ENCODE results near the gene AP3D1. TPM values are rescaled to one million over a fixed set of nuclear protein-coding genes. Genes with fewer than 3 reads are reported as not detected.

AP3D1 gene
- total RNA-seq, 2 experiments from 2014 or later: 41.8 to 41.9 TPM

DNA sequence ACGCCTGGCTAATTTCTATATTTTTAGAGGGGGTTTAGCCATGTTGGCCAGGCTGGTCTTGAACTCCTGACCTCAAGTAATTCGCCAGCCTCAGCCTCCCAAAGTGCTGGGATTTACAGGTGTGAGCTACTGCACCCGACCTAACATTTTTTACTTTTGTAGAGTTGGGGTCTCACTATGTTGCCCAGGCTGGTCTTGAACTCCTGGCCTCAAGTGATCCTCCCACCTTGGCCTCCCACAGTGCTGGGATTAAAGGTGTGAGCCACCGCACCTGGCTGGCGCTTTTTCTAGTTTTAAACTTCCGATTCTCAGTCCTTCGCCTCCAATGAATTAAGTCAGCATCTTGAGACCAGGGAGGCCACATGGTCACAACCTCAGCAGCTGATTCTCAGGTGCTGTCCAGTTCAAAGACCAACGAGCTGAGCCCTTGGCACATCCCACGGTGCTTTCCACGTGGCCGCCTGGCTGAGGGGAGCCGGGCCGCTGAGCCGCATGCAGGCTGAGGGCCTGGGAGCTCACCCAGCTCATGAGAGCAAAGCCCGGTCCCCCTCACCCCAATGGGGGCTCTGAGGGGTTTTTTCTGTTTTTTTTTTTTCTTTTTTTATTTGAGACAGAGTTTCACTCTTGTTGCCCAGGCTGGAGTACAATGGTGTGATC is 9.1 kb downstream of the AP3D1 start:
- Histone ChIP-seq H3K27me3 (ENCODE audit: control insufficient read depth in 1 of 2, insufficient read depth in 2 of 2, low read length in 2 of 2) (no peaks in the 10 kb centered on the region), H3K36me3 (ENCODE audit: insufficient read depth, low read length) (peaks cover 42% of the 10 kb centered on the region), H3K9me3 (ENCODE audit: control insufficient read depth in 1 of 2, insufficient read depth in 1 of 2, low read length in 2 of 2) (no peaks in the 10 kb centered on the region), H3K4me3 (ENCODE audit: low read length) (no peak overlapping the region), H3K27ac (ENCODE audit: low read depth in 1 of 2, low read length in 2 of 2) (no peak overlapping the region), H3K4me1 (ENCODE audit: insufficient read depth, low read length) (peaks cover 32% of the 10 kb centered on the region)
- Mint-ChIP-seq H3K27ac (no peak overlapping the region), H3K4me3 (no peak overlapping the region), H3K27me3 (no peaks in the 10 kb centered on the region), H3K9me3 (no peaks in the 10 kb centered on the region), H3K36me3 (ENCODE audit: low read depth) (peaks cover 29% of the 10 kb centered on the region), H3K4me1 (ENCODE audit: low read depth) (peaks cover 20% of the 10 kb centered on the region)
- TF ChIP-seq, protein P1, sequence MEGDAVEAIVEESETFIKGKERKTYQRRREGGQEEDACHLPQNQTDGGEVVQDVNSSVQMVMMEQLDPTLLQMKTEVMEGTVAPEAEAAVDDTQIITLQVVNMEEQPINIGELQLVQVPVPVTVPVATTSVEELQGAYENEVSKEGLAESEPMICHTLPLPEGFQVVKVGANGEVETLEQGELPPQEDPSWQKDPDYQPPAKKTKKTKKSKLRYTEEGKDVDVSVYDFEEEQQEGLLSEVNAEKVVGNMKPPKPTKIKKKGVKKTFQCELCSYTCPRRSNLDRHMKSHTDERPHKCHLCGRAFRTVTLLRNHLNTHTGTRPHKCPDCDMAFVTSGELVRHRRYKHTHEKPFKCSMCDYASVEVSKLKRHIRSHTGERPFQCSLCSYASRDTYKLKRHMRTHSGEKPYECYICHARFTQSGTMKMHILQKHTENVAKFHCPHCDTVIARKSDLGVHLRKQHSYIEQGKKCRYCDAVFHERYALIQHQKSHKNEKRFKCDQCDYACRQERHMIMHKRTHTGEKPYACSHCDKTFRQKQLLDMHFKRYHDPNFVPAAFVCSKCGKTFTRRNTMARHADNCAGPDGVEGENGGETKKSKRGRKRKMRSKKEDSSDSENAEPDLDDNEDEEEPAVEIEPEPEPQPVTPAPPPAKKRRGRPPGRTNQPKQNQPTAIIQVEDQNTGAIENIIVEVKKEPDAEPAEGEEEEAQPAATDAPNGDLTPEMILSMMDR (IDR thresholded peaks at IDR 0.05): no peak
- DNase-seq (no peak), ATAC-seq (ENCODE audit: poor library complexity) (no peak)
- intact Hi-C loops (cut with DNase I, micrococcal nuclease): no loop called here
- ChIA-PET POLR2A (interaction anchor here (0.6 kb wide), 1 partner anchor 73 kb away, joined by 3 read pairs; no protein-coding TSS in a partner anchor), CTCF (no interaction called here)

DNA sequence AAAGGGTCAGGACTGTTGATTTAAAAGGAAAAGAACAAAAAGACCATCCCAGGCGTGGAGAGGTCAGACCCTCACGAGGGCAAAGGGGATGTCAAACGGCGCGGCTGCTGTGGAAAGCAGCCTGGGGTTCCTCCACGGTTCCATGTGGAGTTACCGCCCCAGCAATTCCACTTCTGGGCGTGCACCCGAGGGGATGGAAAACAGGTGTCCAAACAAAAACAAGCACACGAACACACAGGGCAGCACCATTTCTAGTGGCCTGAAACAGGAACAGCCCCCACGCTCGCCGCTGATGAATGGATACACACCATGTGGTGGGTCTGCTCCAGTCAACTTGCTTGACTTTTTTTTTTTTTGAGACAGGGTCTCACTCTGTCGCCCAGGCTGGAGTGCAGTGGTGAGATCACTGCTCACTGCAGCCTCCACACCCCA is 11.2 kb downstream of the AP3D1 start:
- Mint-ChIP-seq H3K4me3 (no peak overlapping the region), H3K36me3 (ENCODE audit: low read depth) (peaks cover 39% of the 10 kb centered on the region), H3K27ac (no peak overlapping the region), H3K9me3 (no peaks in the 10 kb centered on the region), H3K4me1 (ENCODE audit: low read depth) (peaks cover 10% of the 10 kb centered on the region), H3K27me3 (no peaks in the 10 kb centered on the region)
- Histone ChIP-seq H3K27ac (ENCODE audit: low read depth in 1 of 2, low read length in 2 of 2) (no peak overlapping the region), H3K4me1 (ENCODE audit: insufficient read depth, low read length) (peaks cover 13% of the 10 kb centered on the region), H3K4me3 (ENCODE audit: low read length) (no peak overlapping the region), H3K27me3 (ENCODE audit: control insufficient read depth in 1 of 2, insufficient read depth in 2 of 2, low read length in 2 of 2) (no peaks in the 10 kb centered on the region), H3K36me3 (ENCODE audit: insufficient read depth, low read length) (peaks cover 54% of the 10 kb centered on the region), H3K9me3 (ENCODE audit: control insufficient read depth in 1 of 2, insufficient read depth in 1 of 2, low read length in 2 of 2) (no peaks in the 10 kb centered on the region)
- TF ChIP-seq, protein P1 (IDR thresholded peaks at IDR 0.05): no peak
- ATAC-seq (ENCODE audit: poor library complexity) (no peak), DNase-seq (no peak)
- POLR2A ChIA-PET: no interaction called here
- intact Hi-C loops (cut with DNase I, micrococcal nuclease): no loop called here
- CTCF ChIA-PET: no interaction called here

DNA sequence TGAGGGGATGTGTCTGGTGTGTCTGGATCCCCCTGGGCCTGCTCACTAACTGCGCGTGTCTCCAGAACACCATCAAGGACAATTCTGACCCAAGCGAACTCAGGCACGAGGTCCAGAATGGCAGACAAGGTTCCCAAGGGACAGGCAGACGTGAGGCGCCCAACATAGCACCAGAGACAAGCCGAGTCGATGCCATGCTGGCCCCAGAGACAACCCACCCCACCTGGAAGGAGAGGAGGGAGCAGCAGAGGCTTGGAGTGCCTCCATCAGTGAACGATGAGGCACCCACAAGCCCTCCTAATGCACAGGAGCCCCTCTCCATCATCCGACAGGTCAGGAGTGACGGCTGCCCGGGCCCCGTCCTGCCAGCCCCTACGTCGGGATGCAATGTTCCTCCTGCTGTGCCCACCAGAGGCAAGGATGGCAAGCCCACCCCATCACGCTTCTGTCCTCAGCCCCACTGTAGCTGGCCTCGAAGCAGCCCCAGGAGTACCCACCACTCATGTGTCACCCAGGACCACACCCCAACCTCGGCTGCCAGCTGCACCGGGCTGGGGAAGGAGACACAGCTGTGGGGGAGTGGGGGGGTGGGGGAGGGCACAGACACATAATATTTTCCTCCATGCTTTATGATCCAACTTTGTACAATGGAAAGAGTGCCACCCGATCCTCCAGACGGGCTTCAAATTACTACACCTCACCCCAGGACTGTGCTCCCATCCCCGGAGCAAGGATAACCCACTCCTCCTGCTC is 11.8 kb downstream of the AP3D1 start:
- no peak for ATAC-seq (ENCODE audit: poor library complexity)
- no peaks in the 10 kb centered on the region for H3K9me3 Mint-ChIP-seq
- ChIA-PET POLR2A (no interaction called here), CTCF (no interaction called here)
- Histone ChIP-seq H3K36me3 (ENCODE audit: insufficient read depth, low read length) (peaks cover 51% of the 10 kb centered on the region), H3K4me1 (ENCODE audit: insufficient read depth, low read length) (peaks cover 8% of the 10 kb centered on the region), H3K27me3 (ENCODE audit: control insufficient read depth in 1 of 2, insufficient read depth in 2 of 2, low read length in 2 of 2) (no peaks in the 10 kb centered on the region), H3K9me3 (ENCODE audit: control insufficient read depth in 1 of 2, insufficient read depth in 1 of 2, low read length in 2 of 2) (no peaks in the 10 kb centered on the region), H3K27ac (ENCODE audit: low read depth in 1 of 2, low read length in 2 of 2) (no peak overlapping the region), H3K4me3 (ENCODE audit: low read length) (no peak overlapping the region)
- no peak for DNase-seq
- TF ChIP-seq, protein P1 (IDR thresholded peaks at IDR 0.05): no peak
- no peaks in the 10 kb centered on the region for H3K27me3 Mint-ChIP-seq
- H3K36me3 Mint-ChIP-seq (ENCODE audit: low read depth): peaks cover 39% of the 10 kb centered on the region
- intact Hi-C loops (cut with DNase I, micrococcal nuclease): no loop called here
- no peak overlapping the region for H3K27ac Mint-ChIP-seq
- no peak overlapping the region for H3K4me3 Mint-ChIP-seq
- H3K4me1 Mint-ChIP-seq (ENCODE audit: low read depth): peaks cover 4% of the 10 kb centered on the region
